Thyroid gland (tissue), 4 donors: ENCODE results near the gene MANBA. TPM values are rescaled to one million over a fixed set of nuclear protein-coding genes. Genes with fewer than 3 reads are reported as not detected.

Experiments used
- DNase-seq, 2 donors: peaks; one replicate each; pipeline ENCODE4 v3.0.0-alpha.2; 2019
- H3K27ac ChIP-seq, 3 donors: fragments of 200-600 bp; sonication (generic); 1 replicate in 2 of 3; 2 replicates in 1 of 3; pipeline ENCODE4 v1.5.1; 2016 to 2019; ENCODE audit warnings: mild to moderate bottlenecking in 1 of 3, moderate library complexity in 1 of 3
- H3K27me3 ChIP-seq: fragments of 200-600 bp; sonication (generic); one replicate; pipeline ENCODE4 v1.5.1; 2019
- H3K36me3 ChIP-seq, 2 donors: fragments of 200-600 bp; sonication (generic); one replicate each; pipeline ENCODE4 v1.5.1; 2016 to 2019
- H3K4me1 ChIP-seq, 2 donors: fragments of 200-600 bp; sonication (generic); one replicate each; pipeline ENCODE4 v1.5.1; 2017 to 2019
- H3K4me3 ChIP-seq, 3 donors: fragments of 200-600 bp; sonication (generic); replicated peaks in 1 of 3; 1 replicate in 2 of 3; 2 replicates in 1 of 3; pipeline ENCODE4 v1.5.1; 2016; ENCODE audit warnings: mild to moderate bottlenecking in 1 of 3
- H3K9me3 ChIP-seq: fragments of 200-600 bp; sonication (generic); one replicate; pipeline ENCODE4 v1.5.1; 2017
- CTCF ChIP-seq, 6 experiments: fragments of 200-600 bp in 3 of 6; fragments of 450-650 bp in 3 of 6; sonication (generic) in 3 of 6; IDR thresholded peaks; one replicate each; pipeline ENCODE4 v1.5.1; 2016 to 2019; ENCODE audit warnings: antibody characterized with exemption in 6 of 6, mild to moderate bottlenecking in 2 of 6, inconsistent platforms in 1 of 6, moderate library complexity in 1 of 6
- POLR2A ChIP-seq, 2 donors: fragments of 450-650 bp; IDR thresholded peaks; one replicate each; pipeline ENCODE4 v1.6.1; 2017; ENCODE audit warnings: antibody characterized with exemption in 2 of 2, mild to moderate bottlenecking in 2 of 2, moderate library complexity in 1 of 2
- WGBS, 2 donors: methylation state at CpG; one replicate each; pipeline ENCODE4 v1.1.5; 2017; 5-methylcytosine and 5-hydroxymethylcytosine counted together
- intact Hi-C: fragments of 100-400 bp; cut with DNase I; formaldehyde crosslinking; loops from one replicate; pipeline ENCODE4 v1.15.1; 2023
- total RNA-seq, 4 donors: library from RNA; depleted of rRNA; stranded (reverse); fragments of >200 nt; gene quantifications; one replicate each; pipeline ENCODE4 v1.2.3, GENCODE V29; 2016

Gene MANBA
- total RNA-seq, 4 donors from 2014 or later, result 41.3 to 53.4 (median 45.5) TPM

GRCh38 chr4:102594000-102594399 is 166.8 kb downstream of the MANBA start:
- Histone ChIP-seq H3K27ac (no peak overlapping the region), H3K9me3 (no peaks in the 10 kb centered on the region), H3K27me3 (no peaks in the 10 kb centered on the region), H3K4me3 (no peak overlapping the region), H3K4me1 (no peaks in the 10 kb centered on the region), H3K36me3 (peaks cover 6 to 22% of the 10 kb centered on the region in 2 donors)
- intact Hi-C loops, result no loop called here
- TF ChIP-seq CTCF (IDR thresholded peaks at IDR 0.05), result no peak
- no peak for TF ChIP-seq POLR2A (IDR thresholded peaks at IDR 0.05)
- 65 to 87% methylated on average over 2 of the region's 2 CpGs for WGBS, 2 donors
- no peak for DNase-seq

GRCh38 chr4:102593147-102593546 is 167.6 kb downstream of the MANBA start:
- no peak overlapping the region for H3K4me3 ChIP-seq
- TF ChIP-seq POLR2A (IDR thresholded peaks at IDR 0.05), result no peak
- no peak for TF ChIP-seq CTCF (IDR thresholded peaks at IDR 0.05)
- no peaks in the 10 kb centered on the region for H3K9me3 ChIP-seq
- H3K4me1 ChIP-seq, result no peaks in the 10 kb centered on the region
- intact Hi-C loops, result no loop called here
- H3K27me3 ChIP-seq, result no peaks in the 10 kb centered on the region
- H3K27ac ChIP-seq, result no peak overlapping the region
- no peak for DNase-seq
- H3K36me3 ChIP-seq, result peaks cover 6 to 22% of the 10 kb centered on the region in 2 donors
- 93 to 95% methylated on average over 7 of the region's 7 CpGs for WGBS, 2 donors

- intact Hi-C loops, result no loop called here
- Histone ChIP-seq H3K27me3 (no peaks in the 10 kb centered on the region), H3K27ac (no peak overlapping the region), H3K4me1 (no peaks in the 10 kb centered on the region), H3K9me3 (no peaks in the 10 kb centered on the region), H3K36me3 (peaks cover 6 to 18% of the 10 kb centered on the region in 2 donors), H3K4me3 (no peak overlapping the region)
- DNase-seq, result no peak
- TF ChIP-seq POLR2A (IDR thresholded peaks at IDR 0.05) (no peak), CTCF (IDR thresholded peaks at IDR 0.05) (no peak)
These were observed 168.5 kb downstream of the MANBA start for GRCh38 chr4:102592256-102592655.

- intact Hi-C loops, result no loop called here
- Histone ChIP-seq H3K27me3 (no peaks in the 10 kb centered on the region), H3K4me1 (no peaks in the 10 kb centered on the region), H3K9me3 (no peaks in the 10 kb centered on the region), H3K36me3 (peaks cover 0 to 7% of the 10 kb centered on the region in 2 donors), H3K4me3 (no peak overlapping the region), H3K27ac (no peak overlapping the region)
- WGBS, 2 donors, result 76 to 95% methylated on average over 3 of the region's 3 CpGs
- DNase-seq, result no peak
- TF ChIP-seq CTCF (IDR thresholded peaks at IDR 0.05) (no peak), POLR2A (IDR thresholded peaks at IDR 0.05) (no peak)
These were observed 171.0 kb downstream of the MANBA start for GRCh38 chr4:102589743-102590142.

GRCh38 chr4:102586644-102587021 is 174.1 kb downstream of the MANBA start:
- no peaks in the 10 kb centered on the region for H3K9me3 ChIP-seq
- intact Hi-C loops, result no loop called here
- WGBS, 2 donors, result 76 to 89% methylated on average over 4 of the region's 4 CpGs
- DNase-seq, result no peak
- H3K36me3 ChIP-seq, result peaks cover 13 to 18% of the 10 kb centered on the region in 2 donors
- H3K4me1 ChIP-seq, result no peaks in the 10 kb centered on the region
- H3K27ac ChIP-seq, result no peak overlapping the region
- no peaks in the 10 kb centered on the region for H3K27me3 ChIP-seq
- H3K4me3 ChIP-seq, result no peak overlapping the region
- TF ChIP-seq POLR2A (IDR thresholded peaks at IDR 0.05), result no peak
- TF ChIP-seq CTCF (IDR thresholded peaks at IDR 0.05), result no peak
